Nephron progenitor cell (in vitro differentiated cells): ENCODE results near the gene KIAA1549.

ENCODE experiments used
- DNase-seq: peaks from one replicate; pipeline ENCODE4 v3.0.0; 2021
- H3K27ac Mint-ChIP-seq: 2 replicates; pipeline ENCODE4 v1.8.0; 2021; ENCODE audit warnings: mild to moderate bottlenecking, moderate library complexity, mixed read lengths
- H3K27me3 Mint-ChIP-seq: 2 replicates; pipeline ENCODE4 v1.8.0; 2021; ENCODE audit warnings: mild to moderate bottlenecking, low read depth, mixed read lengths; ENCODE audit not compliant: poor library complexity
- H3K36me3 Mint-ChIP-seq: 2 replicates; pipeline ENCODE4 v1.8.0; 2021; ENCODE audit warnings: low read depth, mixed read lengths
- H3K4me1 Mint-ChIP-seq: 2 replicates; pipeline ENCODE4 v1.8.0; 2021; ENCODE audit warnings: mixed read lengths
- H3K4me3 Mint-ChIP-seq: 2 replicates; pipeline ENCODE4 v1.8.0; 2021; ENCODE audit warnings: mild to moderate bottlenecking, moderate library complexity, mixed read lengths
- H3K9me3 Mint-ChIP-seq: 2 replicates; pipeline ENCODE4 v1.8.0; 2021; ENCODE audit warnings: mild to moderate bottlenecking, moderate library complexity, mixed read lengths
- CTCF ChIP-seq: fragments of 200-600 bp; sonication (generic); IDR thresholded peaks from 2 replicates; pipeline ENCODE4 v1.5.0; 2021; ENCODE audit warnings: antibody characterized with exemption

The KIAA1549 gene

GRCh38 chr7:138907201-138907847 is 73.9 kb downstream of the KIAA1549 start:
- no peak overlapping the region for H3K4me3 Mint-ChIP-seq
- H3K9me3 Mint-ChIP-seq = no peaks in the 10 kb centered on the region
- H3K36me3 Mint-ChIP-seq = peaks cover 73% of the 10 kb centered on the region
- no peak for DNase-seq
- H3K27ac Mint-ChIP-seq = peak overlapping the region; percentile 85
- peaks cover 2% of the 10 kb centered on the region for H3K27me3 Mint-ChIP-seq
- TF ChIP-seq CTCF = no peak
- H3K4me1 Mint-ChIP-seq = no peaks in the 10 kb centered on the region

- no peaks in the 10 kb centered on the region for H3K9me3 Mint-ChIP-seq
- no peak overlapping the region for H3K4me3 Mint-ChIP-seq
- H3K27ac Mint-ChIP-seq = no peak overlapping the region
- no peak for DNase-seq
- H3K36me3 Mint-ChIP-seq = peaks cover 79% of the 10 kb centered on the region
- H3K4me1 Mint-ChIP-seq = no peaks in the 10 kb centered on the region
- H3K27me3 Mint-ChIP-seq = peaks cover 2% of the 10 kb centered on the region
- TF ChIP-seq CTCF = no peak
Measured at GRCh38 chr7:138903859-138904435, 77.2 kb downstream of the KIAA1549 start.

- H3K27ac Mint-ChIP-seq = no peak overlapping the region
- DNase-seq = no peak
Measured at GRCh38 chr7:138903186-138903820, 77.9 kb downstream of the KIAA1549 start.

GRCh38 chr7:138902161-138902560 is 79.0 kb downstream of the KIAA1549 start:
- peaks cover 2% of the 10 kb centered on the region for H3K27me3 Mint-ChIP-seq
- no peak overlapping the region for H3K27ac Mint-ChIP-seq
- H3K36me3 Mint-ChIP-seq = peaks cover 88% of the 10 kb centered on the region
- no peak for TF ChIP-seq CTCF
- H3K9me3 Mint-ChIP-seq = no peaks in the 10 kb centered on the region
- H3K4me1 Mint-ChIP-seq = no peaks in the 10 kb centered on the region
- no peak for DNase-seq
- no peak overlapping the region for H3K4me3 Mint-ChIP-seq

More at GRCh38 chr7:138903186-138903820, 77.9 kb downstream of the KIAA1549 start:
- TF ChIP-seq CTCF = no peak
- no peak overlapping the region for H3K4me3 Mint-ChIP-seq
- H3K27me3 Mint-ChIP-seq = peaks cover 2% of the 10 kb centered on the region
- peaks cover 79% of the 10 kb centered on the region for H3K36me3 Mint-ChIP-seq
- no peaks in the 10 kb centered on the region for H3K4me1 Mint-ChIP-seq
- H3K9me3 Mint-ChIP-seq = no peaks in the 10 kb centered on the region

- Mint-ChIP-seq H3K4me3 (no peak overlapping the region), H3K9me3 (no peaks in the 10 kb centered on the region), H3K4me1 (no peaks in the 10 kb centered on the region), H3K27ac (no peak overlapping the region), H3K27me3 (no peaks in the 10 kb centered on the region), H3K36me3 (peaks cover 89% of the 10 kb centered on the region)
- no peak for DNase-seq
- TF ChIP-seq CTCF = no peak
Measured at GRCh38 chr7:138900035-138900828, 81.0 kb downstream of the KIAA1549 start.
